Central memory CD8-positive, alpha-beta T cell (primary cell): ENCODE data around the gene PAQR5.
"Not testable (repeated sequence)": the region's sequence is repeated elsewhere in the genome, so short reads cannot be mapped to it uniquely, and the experiment has no call there.

Source experiments
- ATAC-seq: fragments of 150-1000 bp; cut with Tn5 transposase; replicated peaks from 2 replicates; pipeline ENCODE4 v1.10.0; 2022; ENCODE audit warnings: mild to moderate bottlenecking, moderate FRiP score, moderate number of reproducible peaks; ENCODE audit not compliant: poor library complexity, severe bottlenecking; ENCODE audit errors: extremely low read depth
- DNase-seq, 2 donors: peaks; one replicate each; pipeline ENCODE4 v3.0.0; 2021; ENCODE audit warnings: low spot score in 2 of 2
- H3K27ac Mint-ChIP-seq: one replicate; pipeline ENCODE4 v1.8.0; 2022; ENCODE audit warnings: low read depth, mild to moderate bottlenecking, moderate library complexity, mixed read lengths
- H3K27me3 Mint-ChIP-seq: one replicate; pipeline ENCODE4 v1.8.0; 2022; ENCODE audit warnings: mixed read lengths
- H3K36me3 Mint-ChIP-seq: one replicate; pipeline ENCODE4 v1.8.0; 2022; ENCODE audit warnings: mild to moderate bottlenecking, moderate library complexity, mixed read lengths; ENCODE audit not compliant: insufficient read depth
- H3K4me1 Mint-ChIP-seq: one replicate; pipeline ENCODE4 v1.8.0; 2022; ENCODE audit warnings: mixed read lengths
- H3K4me3 Mint-ChIP-seq: one replicate; pipeline ENCODE4 v1.8.0; 2022; ENCODE audit warnings: mild to moderate bottlenecking, moderate library complexity, mixed read lengths
- H3K9me3 Mint-ChIP-seq: one replicate; pipeline ENCODE4 v1.8.0; 2022; ENCODE audit warnings: mixed read lengths

Gene PAQR5

DNA sequence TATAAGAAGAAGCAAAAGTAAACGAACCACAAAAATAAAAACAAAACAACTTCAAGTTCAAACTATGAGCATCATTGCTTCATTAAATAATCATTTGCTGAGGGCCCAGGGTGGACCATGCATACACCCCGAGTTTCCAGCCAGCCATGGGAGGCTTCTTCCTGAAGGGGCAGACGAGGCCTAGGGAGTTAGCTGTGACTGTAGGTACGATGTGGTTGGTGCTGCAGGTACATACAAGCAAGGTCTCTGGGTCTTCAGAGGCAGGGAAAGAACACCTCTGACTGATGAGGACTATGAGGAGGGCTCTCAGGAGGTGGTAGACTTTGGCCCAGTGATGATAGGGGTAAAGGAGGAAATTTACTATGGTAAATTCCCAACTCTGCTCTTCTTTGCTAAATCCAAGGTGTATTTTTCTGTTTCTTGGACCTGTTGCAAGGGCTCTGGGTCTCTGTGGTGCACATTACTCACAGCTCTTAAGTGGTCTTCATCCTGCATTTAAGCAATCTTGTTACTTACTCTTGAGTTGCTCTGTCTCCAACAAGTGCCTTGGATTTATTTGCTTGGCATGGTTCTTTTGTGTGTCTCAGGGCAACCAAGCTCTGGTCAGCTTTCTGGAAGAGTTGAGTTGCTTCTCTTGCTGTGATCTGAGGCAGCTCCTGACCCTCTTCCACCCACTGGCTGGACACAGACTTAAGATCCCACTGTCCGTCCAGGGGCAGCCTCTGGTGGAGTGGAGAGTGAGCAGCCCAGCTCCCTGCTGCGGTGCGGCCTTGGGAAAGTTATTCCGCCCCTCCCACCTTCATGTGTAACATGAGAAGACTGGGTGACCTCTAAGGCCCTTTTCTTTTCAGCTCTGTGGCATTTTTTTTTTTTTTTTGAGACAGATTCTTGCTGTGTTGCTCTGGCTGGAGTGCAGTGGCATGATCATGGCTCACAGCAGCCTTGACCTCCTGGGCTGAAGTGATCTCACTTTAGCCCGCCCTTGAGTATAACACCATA lies 59.4 kb downstream of the PAQR5 start:
- DNase-seq: no peak
- Mint-ChIP-seq H3K4me1 (no peaks in the 10 kb centered on the region), H3K27ac (no peak overlapping the region), H3K9me3 (no peaks in the 10 kb centered on the region), H3K4me3 (no peak overlapping the region), H3K36me3 (no peaks in the 10 kb centered on the region), H3K27me3 (peaks cover 10% of the 10 kb centered on the region)
- no peak for ATAC-seq

DNA sequence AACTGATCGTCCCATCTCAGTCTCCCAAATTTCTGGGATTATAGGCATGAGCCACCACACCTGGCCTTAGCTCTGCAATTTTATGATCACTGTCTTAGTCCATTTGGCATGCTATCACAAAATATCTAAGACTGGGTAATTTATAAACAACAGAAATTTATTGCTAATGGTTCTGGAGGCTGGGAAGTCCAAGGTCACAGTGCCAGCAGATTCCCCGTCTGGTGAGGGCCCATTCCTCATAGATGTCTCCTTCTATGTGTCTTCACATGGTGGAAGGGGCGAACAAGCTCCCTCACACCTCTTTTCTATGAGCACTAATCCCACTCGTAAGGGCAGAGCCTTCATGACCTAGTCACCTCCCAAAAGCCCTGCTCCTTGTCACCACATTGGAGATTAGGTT lies 60.1 kb downstream of the PAQR5 start:
- ATAC-seq: no peak
- Mint-ChIP-seq H3K4me1 (no peaks in the 10 kb centered on the region), H3K4me3 (no peak overlapping the region), H3K9me3 (no peaks in the 10 kb centered on the region), H3K27me3 (peaks cover 10% of the 10 kb centered on the region), H3K36me3 (no peaks in the 10 kb centered on the region), H3K27ac (no peak overlapping the region)
- no peak for DNase-seq

DNA sequence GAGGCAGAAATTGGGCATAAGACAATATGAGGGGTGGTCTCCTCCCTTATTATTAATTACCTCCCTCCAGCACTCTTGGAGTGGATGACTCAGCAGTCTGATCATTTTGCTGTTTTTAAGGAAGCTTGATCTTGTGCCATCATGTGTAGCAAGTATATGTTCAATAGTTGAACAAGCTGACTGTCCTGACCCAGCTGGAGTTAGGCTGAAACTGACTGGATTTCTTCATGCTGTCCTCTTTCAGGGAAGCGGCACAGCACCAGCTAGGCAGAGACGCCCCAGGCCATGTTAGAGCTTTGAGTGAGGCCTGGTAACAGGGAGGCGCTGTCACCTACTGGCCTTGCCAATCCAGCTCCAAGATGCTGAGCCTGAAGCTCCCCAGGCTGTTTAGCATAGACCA lies 61.0 kb downstream of the PAQR5 start:
- Mint-ChIP-seq H3K4me3 (no peak overlapping the region), H3K36me3 (no peaks in the 10 kb centered on the region), H3K9me3 (no peaks in the 10 kb centered on the region), H3K27ac (no peak overlapping the region), H3K4me1 (no peaks in the 10 kb centered on the region), H3K27me3 (peaks cover 10% of the 10 kb centered on the region)
- no peak for DNase-seq
- ATAC-seq: no peak

DNA sequence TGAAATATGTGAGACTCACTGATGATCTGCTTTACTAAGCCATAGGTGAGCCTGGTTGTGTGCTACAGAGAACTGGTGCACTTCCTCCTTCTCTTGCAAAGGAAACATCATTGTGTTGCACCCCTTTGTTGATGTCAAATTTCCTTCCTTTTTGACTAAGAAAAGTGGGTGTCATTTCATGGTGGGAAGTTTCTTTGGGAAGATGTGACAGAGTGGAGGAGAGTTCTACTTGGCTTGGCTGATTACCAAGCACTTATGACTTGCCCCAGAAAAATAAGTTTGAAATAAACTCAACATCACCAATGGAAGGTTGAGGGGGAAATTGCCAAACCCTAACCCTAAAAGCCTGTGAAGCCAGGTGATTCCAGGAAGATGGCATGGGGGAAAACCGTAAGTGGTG lies 61.9 kb downstream of the PAQR5 start:
- peaks cover 11% of the 10 kb centered on the region for H3K27me3 Mint-ChIP-seq
- no peaks in the 10 kb centered on the region for H3K4me1 Mint-ChIP-seq
- ATAC-seq (no peak), DNase-seq (no peak)
- H3K9me3 Mint-ChIP-seq: no peaks in the 10 kb centered on the region
- no peaks in the 10 kb centered on the region for H3K36me3 Mint-ChIP-seq
- H3K27ac Mint-ChIP-seq: no peak overlapping the region
- no peak overlapping the region for H3K4me3 Mint-ChIP-seq

DNA sequence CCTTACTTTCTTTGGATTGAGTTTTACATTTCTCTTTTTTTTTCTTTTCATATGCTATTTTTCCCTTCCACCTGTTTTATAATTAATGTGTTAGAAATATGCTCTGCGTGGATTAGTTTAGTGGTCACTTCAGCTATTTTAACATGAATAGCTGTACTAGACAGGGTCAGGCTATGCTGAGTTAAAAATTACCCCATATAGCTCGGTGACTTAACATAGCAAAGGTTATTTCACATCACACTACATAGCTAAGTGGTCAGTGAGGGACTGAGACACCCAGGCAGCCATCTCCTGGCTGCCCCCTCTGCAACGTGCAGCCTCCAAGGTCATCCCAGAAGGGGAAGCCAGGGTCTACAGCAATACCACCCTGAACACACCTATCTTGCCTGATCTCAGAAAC lies 68.5 kb downstream of the PAQR5 start:
- no peak for ATAC-seq
- H3K27ac Mint-ChIP-seq: no peak overlapping the region
- H3K27me3 Mint-ChIP-seq: peaks cover 25% of the 10 kb centered on the region
- H3K4me3 Mint-ChIP-seq: no peak overlapping the region
- H3K36me3 Mint-ChIP-seq: no peaks in the 10 kb centered on the region
- no peaks in the 10 kb centered on the region for H3K9me3 Mint-ChIP-seq
- DNase-seq: no peak
- no peaks in the 10 kb centered on the region for H3K4me1 Mint-ChIP-seq

DNA sequence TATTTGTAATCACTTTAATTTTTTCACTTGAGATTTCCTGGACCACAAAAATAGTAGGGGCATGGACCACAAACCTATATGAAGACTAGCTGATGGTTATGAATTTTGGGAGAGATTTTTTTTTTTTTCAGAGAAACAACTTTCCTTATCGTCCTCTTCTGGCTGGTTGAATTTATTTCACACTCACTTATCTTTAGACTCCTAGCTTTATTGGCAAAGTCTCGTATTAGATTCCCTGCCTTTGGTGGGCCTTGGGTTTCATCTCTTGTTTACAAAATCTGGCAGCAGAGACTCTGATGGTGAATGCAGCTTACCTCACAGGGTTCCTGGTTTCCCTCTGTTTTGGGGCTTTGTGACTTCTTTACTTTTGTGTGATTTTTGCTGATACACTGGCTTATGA lies 70.9 kb downstream of the PAQR5 start:
- Mint-ChIP-seq H3K4me1 (no peaks in the 10 kb centered on the region), H3K27me3 (peaks cover 46% of the 10 kb centered on the region), H3K36me3 (no peaks in the 10 kb centered on the region), H3K9me3 (no peaks in the 10 kb centered on the region), H3K4me3 (no peak overlapping the region), H3K27ac (no peak overlapping the region)
- ATAC-seq (no peak), DNase-seq (no peak)

DNA sequence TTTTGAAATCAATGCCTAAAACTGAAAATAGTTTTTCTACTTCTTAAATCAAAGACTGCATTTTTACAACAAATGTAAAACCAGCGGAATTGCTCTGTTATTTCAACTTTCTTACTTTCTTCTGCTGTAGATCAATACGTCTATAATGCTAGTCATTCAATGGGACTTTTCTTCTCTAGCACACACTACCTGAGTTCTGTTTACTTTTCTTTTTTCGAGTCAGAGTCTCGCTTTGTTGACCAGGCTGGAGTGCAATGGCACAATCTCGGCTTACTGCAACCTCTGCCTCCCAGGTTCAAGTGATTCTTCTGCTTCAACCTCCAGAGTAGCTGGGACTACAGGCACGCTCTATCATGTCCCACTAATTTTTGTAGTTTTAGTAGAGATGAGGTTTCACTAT lies 74.7 kb downstream of the PAQR5 start:
- Mint-ChIP-seq H3K4me1 (no peaks in the 10 kb centered on the region), H3K27me3 (peaks cover 50% of the 10 kb centered on the region), H3K9me3 (no peaks in the 10 kb centered on the region), H3K36me3 (no peaks in the 10 kb centered on the region), H3K4me3 (no peak overlapping the region), H3K27ac (no peak overlapping the region)
- no peak for ATAC-seq
- DNase-seq: no peak

DNA sequence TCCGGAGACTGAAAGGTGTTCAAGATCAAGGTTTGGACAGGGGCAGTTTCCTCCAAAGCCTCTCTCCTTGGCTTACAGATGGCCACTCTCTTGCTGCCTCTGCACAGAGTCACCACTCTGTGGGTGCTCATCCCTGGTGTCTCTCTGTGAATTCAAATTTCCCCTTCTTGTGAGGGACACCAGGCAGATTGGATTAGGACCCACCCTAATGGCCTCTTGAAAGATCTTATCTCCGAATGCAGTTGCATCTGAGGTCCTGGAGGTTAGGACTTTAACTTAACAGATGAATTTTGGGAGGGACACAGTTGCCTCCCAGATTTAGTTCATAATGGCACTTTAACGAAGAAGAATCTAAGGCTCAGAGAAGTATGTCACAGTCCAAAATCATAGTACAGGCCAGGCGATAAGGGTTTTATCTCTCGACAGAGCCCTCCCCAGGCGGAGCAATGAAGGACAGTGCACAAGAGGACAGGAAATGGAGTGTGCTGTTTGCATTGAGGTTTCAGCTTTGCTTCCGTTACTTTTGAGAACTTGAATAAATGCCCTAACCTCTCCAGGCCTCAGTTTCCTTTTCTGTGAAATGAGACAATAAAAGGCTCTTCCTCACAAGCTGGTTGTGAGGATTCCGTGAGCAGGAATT lies 76.6 kb downstream of the PAQR5 start:
- no peaks in the 10 kb centered on the region for H3K4me1 Mint-ChIP-seq
- ATAC-seq (no peak), DNase-seq (no peak)
- H3K36me3 Mint-ChIP-seq: no peaks in the 10 kb centered on the region
- no peak overlapping the region for H3K27ac Mint-ChIP-seq
- H3K27me3 Mint-ChIP-seq: peaks cover 68% of the 10 kb centered on the region
- H3K4me3 Mint-ChIP-seq: no peak overlapping the region
- no peaks in the 10 kb centered on the region for H3K9me3 Mint-ChIP-seq

DNA sequence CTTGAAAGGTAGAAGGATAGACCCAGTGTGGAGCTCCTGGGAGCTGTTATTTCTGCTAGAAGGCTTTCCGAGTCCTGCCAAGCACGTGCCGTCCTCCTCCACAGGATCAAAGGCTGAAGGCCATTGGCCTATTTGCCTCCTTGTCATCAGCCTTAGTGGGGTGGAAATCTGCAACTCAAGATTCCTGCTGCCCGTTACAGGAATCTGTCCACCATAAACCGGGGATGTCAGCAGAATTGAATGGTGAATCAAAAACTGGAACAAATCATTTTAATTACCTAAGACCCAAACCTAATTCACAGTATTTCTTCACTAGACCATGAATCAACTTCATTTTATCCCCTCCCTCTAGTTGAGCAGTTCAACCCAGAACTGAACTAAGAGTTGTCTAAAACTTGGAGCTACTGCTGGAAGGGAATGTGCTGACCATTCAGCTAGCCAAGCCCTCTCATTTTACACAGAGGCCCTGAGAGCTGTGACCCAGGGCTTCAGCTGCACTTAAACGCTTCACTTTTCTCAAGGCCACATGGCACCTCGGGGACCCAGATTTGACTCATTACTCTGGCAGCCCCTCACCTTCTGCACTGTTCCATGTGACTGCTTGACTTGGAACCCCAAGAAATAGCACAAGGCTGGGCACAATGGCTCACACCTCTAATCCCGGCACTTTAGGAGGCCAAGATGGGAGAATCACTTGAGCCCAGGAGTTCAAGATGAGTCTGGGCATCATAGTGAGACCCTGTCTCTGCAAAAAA lies 78.7 kb downstream of the PAQR5 start:
- peaks cover 75% of the 10 kb centered on the region for H3K27me3 Mint-ChIP-seq
- no peak for ATAC-seq
- no peak for DNase-seq
- H3K36me3 Mint-ChIP-seq: no peaks in the 10 kb centered on the region
- H3K4me3 Mint-ChIP-seq: no peak overlapping the region
- H3K27ac Mint-ChIP-seq: no peak overlapping the region
- H3K4me1 Mint-ChIP-seq: no peaks in the 10 kb centered on the region
- H3K9me3 Mint-ChIP-seq: no peaks in the 10 kb centered on the region

DNA sequence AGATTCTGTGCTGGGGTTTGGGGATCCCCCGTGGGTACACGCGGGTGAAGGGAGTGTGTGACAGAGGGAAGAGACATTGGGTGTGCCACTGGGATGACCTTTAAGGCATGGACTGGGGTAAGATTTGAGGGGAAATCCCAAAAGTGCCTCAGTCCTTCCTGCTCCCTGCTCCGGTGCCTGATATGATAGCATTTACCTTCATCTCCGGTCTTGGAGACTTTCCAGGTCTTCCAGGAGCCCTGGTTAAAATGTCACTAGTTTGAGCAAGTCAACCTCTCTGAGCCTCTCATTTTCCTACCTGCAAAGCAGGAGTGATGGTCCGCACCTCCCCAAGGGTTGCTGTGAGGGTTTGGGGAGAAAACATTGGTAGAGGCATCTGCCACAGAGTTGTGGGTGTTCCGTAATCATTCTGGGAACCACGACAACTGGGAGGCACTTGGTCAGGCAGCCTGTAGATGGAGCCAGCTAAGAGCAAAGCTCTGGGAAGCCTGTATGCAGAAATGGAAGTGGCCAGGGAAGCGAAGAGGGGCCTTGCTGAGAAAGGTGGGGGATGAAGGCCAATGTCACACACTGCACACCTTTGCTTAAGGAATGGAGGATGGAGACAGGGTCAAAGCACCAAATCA lies 81.5 kb downstream of the PAQR5 start:
- Mint-ChIP-seq H3K4me1 (no peaks in the 10 kb centered on the region), H3K36me3 (no peaks in the 10 kb centered on the region), H3K4me3 (no peak overlapping the region), H3K9me3 (no peaks in the 10 kb centered on the region), H3K27me3 (peaks cover 48% of the 10 kb centered on the region), H3K27ac (no peak overlapping the region)
- ATAC-seq (no peak), DNase-seq (no peak)

DNA sequence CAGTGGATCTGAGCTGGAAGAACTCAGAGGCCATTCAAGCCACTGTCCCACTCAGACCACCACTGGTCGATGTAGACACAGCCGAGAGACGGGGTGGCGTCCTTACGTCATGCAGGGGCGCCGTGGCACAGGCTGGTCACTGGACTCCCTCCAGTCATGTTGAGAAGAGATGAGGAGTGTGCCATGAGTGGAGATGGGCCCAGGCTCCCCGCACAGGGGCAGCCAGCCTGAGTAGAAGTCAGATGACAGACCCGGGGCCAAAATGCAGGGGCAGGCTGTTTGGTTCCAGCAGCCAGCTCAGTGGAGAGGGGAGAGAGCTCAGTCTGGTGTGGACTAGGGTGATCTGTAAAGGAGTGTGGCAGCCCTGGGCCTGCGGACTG lies 82.0 kb downstream of the PAQR5 start:
- no peak for ATAC-seq
- DNase-seq: no peak
- H3K27ac Mint-ChIP-seq: no peak overlapping the region
- H3K9me3 Mint-ChIP-seq: no peaks in the 10 kb centered on the region
- H3K36me3 Mint-ChIP-seq: no peaks in the 10 kb centered on the region
- H3K4me3 Mint-ChIP-seq: no peak overlapping the region
- peaks cover 43% of the 10 kb centered on the region for H3K27me3 Mint-ChIP-seq
- no peaks in the 10 kb centered on the region for H3K4me1 Mint-ChIP-seq

DNA sequence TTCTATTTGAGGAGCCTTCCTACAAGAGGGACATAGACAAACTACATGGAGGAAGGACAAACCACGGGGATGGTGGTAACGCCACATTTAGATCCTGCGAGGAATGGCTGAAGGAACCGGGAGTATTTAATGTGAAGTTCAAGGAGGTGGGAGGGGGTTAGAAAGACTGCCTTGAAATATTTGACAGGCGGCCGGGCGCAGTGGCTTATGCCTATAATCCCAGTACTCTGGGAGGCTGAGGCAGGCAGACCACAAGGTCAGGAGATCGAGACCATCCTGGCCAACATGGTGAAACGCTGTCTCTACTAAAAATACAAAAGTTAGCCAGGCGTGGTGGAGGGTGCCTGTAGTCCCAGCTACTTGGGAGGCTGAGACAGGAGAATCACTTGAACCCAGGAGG lies 83.5 kb downstream of the PAQR5 start:
- H3K27me3 Mint-ChIP-seq: peaks cover 30% of the 10 kb centered on the region
- H3K9me3 Mint-ChIP-seq: not testable (repeated sequence)

More for the DNA sequence above, 83.5 kb downstream of the PAQR5 start:
- H3K36me3 Mint-ChIP-seq, H3K27ac Mint-ChIP-seq, DNase-seq, ATAC-seq, H3K4me3 Mint-ChIP-seq, H3K4me1 Mint-ChIP-seq: not testable (repeated sequence)
